ENCODE measurements around the gene SEPTIN11.

The SEPTIN11 gene

DNA sequence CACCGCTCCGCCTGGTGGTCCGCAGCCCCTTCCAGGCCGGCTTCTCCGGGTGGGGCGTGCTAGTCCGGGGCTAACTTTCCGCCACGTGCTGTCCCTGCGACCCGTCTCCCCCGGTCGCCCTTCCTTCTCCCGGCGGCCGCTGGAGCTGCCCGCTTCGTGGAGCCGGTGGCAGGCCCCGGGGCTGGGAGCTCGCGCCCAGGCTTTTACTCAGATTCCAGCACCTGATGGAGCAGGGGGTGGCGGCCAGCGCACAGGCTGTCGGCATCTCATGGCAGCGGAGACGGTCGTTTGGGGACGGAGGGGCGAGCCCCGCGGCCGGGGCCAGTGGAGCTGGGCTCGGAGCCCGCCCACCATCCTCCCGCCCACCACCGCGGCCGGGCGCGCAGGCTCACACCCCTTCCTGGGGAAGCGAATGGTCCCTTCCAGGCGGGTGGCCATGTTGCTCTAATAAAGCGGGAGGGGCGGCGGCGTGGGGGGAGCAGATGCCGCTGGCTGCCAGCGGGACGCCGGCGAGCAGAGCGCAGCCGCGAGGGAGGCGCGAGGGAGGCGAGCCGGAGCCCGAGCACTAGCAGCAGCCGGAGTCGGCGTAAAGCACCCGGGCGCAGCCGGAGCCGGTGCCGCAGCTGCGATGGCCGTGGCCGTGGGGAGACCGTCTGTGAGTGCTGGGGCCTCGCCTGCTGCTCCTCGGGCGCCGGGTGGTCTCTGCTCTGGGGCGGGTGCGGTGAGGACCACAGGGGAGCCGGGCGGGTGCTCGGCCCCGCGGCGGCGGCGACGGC, at the start of gene SEPTIN11:
SEPTIN11 (plus strand) TSS at position 477 of the 776 bp plus-strand sequence; CDS start at position 629, 152 bp downstream.
- peak; percentile 75 for DNase-seq (ENCODE audit: low read depth)

DNA sequence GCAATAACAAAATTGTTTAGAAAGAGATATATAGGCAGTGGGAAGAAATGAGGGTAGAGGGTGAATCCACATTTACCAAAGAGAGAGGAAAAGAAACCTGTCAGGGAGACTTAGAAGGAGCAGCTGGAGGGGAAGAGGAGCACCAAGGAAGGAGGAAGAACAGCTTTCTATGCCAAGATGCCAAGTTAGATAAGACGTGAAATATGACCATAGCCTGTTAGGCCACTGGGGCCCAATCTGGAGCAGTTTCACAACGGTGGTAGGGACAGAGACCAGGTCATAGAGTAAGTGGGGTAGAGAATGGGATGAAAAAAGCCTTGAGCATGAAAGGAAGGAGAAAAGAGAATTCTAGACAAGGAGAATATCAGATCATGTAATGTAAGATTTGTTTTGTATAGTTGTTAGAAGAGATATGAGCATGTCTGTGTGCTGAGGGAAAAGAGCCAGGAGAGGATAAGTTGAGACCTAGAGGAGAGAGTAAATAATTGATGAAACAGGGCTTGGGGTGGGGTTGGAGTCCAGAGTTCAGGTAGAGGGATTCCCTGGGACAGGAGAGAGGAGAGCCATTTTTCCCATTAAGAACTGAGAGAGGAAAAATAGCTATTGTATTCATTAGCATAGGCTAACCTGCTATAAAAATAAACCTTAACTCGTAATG, 47.2 kb upstream of the SEPTIN11 start:
- no peak for DNase-seq (ENCODE audit: low read depth)

DNA sequence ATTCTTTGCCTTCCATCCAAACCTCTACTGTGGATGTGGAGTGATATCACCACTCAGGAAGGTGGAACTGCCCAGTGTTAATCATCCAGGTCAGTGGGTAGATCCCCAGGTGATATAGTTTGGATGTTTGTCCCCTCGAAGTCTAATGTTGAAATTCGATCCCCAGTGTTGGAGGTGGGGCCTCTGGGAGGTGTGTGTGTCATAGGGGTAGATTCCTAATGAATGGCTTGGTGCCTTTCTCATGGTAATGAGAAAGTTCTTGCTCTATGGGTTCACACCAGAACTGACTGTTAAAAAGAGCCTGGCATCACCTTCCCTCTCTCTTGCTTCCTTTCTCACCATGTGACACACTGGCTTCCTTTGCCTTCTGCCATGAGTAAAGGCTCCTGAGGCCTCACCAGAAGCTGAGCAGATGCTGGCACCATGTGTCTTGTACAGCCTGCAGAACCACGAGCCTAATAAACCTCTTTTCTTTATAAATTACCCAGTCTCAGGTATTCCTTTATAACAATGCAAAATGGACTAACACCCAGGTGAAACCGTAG, 44.8 kb upstream of the SEPTIN11 start:
- no peak for DNase-seq (ENCODE audit: low read depth)

DNA sequence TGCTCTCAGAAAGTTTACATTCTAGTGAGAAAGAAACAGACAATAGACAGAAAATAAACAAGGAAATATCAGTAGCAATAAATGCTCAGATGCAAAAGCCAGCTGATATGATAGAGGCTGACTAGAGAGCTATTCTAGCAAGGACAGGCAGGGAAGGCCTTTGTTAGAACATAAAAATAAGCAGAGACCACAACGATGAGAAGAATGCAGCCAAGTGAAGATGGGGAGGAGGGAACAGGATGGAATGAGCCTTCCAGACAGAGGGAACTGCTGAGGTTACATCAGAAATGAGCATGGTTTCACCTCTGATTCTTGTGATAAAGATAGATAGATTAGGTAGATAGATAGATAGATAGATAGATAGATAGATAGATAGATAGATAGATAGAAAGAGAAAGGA, 44.0 kb upstream of the SEPTIN11 start:
- DNase-seq (ENCODE audit: low read depth), result no peak

DNA sequence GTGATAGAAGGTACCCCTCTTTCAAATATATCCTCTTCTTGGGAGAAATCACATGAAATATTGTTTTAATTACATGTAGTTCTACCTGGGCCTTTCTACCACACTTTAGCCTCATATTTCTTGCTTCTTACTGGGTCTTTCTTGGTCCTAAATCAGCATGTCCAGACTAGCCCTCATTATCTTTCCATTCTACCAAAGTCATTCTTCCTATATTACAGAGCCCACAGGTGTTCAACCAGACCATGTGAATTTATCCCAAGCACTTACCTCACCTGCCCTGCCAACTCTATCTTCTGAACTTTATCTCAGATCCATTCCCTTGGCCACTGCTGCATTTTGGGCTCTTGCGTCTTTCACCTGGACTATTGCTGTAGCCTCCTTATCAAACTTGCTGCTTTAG, 39.8 kb upstream of the SEPTIN11 start:
- no peak for DNase-seq (ENCODE audit: low read depth)

DNA sequence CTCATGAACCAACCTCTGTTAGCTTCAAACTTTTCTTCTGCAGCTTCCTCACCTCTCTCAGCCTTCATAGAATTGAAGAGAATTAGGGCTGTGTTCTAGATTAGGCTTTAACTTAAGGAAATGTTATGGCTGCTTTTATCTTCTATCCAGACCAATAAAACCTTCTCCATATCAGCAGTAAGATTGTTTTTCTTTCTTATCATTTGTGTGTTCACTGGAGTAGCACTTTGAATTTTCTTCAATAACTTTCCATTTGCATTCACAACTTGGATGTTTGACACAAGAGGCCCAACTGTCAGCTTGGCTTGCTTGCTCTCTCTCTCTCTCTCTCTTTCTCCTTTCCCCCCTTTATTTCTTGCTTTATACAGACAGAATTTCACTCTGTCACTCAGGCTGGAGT, 28.8 kb upstream of the SEPTIN11 start:
- DNase-seq (ENCODE audit: low read depth), result no peak

DNA sequence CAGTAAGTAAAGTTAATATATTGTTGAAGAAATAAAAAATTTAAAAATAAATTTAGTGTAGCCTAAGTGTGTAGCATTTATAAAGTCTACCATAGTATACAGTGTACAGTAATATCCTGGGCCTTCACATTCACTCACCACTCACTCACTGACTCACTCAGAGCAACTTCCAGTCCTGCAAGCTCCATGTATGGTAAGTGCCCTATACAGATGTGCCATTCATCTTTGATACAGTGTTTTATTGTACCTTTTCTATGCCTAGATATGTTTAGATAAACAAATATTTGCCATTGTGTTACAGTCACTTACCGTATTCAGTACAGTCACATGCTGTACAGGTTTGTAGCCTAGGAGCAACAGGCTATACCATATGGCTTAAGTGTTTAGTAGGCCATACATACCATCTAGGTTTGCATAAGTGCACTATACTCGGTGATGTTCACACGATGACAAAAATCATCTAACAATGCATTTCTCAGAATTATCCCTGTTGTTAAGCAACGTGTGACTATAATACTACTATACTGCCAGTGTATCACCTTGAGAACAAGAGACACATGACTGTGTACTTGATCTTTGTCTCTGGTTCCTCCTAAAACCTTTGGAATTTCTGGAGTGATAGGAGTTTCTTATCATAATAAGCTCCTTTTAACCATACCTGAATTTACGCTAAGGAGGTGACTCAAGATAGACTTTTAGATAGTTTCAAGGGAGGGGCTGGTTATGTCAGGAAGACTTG, 25.8 kb upstream of the SEPTIN11 start:
- no peak for DNase-seq (ENCODE audit: low read depth)

DNA sequence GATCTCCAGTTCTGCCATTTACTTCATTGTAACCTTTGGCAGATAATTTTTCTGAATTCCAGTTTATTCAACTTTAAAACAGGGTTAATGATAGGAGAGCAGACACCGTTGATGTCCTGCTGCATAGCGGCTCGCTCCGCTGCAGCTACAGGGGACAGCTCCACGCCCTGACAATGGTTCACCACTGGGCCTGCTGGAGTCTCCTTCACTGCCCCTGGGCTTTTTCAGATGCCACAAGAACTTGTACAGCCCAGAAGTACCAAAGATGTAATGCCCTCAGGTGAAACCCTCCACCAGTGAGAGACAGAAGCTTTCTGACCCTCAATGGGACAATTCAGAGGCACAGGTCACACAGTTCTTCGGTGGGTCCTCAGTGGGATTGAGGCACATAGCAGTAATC, 22.7 kb upstream of the SEPTIN11 start:
- DNase-seq (ENCODE audit: low read depth), result no peak

DNA sequence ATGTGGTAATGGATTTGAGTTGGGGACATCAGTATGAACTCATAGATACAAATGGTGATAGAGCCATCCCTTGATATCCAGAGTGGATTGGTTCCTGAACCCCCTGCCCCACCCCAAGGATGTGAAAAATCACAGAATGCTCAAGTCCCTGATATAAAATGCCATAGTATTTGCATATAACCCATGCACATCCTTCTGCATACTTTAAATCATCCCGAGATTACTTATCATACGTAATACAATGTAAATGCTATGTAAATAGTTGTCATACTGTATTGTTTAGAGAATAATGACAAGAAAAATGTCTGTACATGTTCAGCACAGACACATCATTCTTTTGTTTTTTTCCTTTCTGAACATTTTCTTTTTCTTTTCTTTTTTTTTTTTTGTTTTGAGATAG, 18.9 kb upstream of the SEPTIN11 start:
- no peak for DNase-seq (ENCODE audit: low read depth)

DNA sequence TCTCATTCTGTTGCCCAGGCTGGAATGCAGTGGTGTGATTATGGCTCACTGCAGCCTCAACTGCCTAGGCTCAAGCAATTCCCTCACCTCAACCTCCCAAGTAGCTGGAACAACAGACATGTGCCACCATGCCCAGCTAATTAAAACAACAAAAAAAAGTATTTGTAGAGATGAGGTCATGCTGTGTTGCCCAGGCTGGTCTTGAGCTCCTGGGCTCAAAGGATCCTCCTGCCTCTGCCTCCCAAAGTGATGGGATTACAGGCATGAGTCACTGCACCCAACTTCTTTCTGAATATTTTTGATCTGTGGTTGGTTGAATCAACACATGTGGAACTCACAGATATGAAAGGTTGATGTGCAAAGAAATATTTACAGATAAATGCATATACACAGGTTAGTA, 18.5 kb upstream of the SEPTIN11 start:
- DNase-seq (ENCODE audit: low read depth), result no peak

DNA sequence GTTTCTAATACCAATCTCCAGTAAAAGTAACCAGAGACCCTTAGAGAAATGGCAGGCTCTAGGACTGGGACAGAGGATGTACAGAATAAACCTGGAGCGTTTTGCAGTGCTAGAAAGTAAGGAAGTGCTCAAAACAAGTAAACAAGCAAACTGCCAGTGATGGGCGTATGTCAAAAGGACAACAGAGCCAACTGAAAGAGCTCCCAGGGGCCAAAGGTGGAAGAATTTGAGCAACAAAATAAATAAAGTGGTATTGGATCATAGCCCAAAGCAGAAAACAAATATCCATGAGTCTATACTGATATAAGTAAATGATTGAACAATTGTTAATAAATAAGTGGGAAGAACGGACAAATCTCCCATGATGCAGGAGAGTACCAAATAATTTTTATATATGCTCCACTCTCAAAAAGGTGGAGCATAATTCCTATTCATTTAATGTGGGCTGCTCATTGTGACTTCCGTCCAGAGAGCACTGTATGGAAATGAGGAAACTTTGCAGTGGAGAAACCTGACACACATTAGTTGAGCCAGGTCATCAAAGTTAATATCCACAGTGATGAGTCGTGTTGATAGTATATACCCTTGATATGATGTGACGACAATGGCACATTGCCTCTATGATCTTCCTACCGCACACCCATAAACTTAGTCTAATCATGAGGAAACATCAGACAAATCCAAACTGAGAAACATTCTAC, 17.8 kb upstream of the SEPTIN11 start:
- DNase-seq (ENCODE audit: low read depth), result no peak

DNA sequence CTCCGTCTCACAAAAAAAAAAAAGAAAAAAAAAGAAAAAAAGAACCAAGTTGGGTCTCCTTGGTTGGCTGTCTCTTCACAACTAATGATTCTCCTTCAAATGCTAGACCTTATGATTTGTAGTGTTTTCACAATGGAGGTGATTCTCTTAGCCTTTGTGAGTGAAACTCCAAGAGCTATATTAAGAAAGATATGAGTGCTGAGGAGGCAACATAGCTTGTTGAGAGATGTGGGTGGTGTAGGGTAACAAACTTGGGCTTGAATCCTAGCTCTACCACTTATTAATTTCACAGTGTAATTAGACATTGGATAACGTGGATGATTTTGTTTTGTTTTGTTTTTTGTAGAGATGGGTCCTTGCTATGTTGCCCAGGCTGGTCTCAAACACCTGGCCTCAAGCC, 10.4 kb upstream of the SEPTIN11 start:
- no peak for DNase-seq (ENCODE audit: low read depth)

DNA sequence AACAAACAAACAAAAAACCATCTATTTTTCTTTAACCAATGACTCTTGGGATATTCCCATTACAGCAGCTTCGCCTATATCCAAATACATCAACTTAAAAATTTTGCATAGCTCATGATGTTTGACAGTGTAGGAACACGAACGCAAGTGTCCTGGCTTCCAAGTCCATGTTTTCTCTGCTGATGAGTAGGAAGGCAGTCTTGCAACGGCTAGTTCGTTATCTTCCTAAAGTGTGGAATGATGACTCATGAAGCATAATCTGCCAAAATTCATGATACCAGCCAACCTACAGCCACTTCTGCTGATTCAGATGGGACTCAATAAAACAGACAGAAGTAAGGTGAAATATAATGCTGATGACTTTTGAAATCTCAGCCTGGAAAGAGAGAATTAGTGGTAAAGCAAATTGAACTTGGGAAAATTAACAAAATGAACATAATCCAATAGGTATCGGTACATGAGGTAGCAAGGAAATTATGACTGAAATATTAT, 6.4 kb upstream of the SEPTIN11 start:
- DNase-seq (ENCODE audit: low read depth), result no peak

DNA sequence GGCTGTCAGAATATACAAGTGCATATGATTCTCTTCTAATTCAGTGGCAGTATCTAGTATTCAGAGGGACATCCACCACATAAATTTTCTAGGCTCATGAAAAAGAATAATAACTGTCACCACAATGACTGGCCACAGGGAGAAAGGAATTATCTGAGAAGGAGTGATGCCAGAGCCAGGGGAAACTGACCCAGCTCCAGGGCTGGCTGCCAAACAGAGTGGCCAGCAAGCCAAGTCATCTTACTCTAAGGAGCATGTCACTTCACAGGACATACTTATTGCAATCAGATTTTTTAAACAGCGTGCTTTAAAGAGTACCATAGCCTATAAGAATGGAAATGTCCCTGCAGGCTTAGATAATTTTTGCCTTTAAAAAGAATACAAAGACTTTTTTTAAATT, 5.8 kb upstream of the SEPTIN11 start:
- no peak for DNase-seq (ENCODE audit: low read depth)

DNA sequence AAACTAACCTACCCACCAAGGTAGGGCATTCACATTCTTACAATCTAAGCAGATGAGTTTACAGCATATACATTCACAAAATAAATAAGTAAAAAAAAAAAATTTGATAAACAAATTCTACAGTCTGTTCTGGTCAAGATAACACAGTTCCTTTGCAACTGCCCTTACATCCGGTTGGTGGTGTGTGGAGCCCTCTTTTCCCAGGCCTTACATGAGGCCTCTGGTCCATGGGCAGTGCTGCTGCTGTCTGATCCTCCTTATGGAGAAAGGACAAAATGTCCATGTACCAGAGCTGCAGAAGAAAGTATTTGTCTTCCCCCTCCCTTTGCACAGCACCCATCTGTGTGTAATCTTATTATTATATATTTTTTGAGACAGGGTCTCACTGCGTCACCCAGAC, 2.2 kb upstream of the SEPTIN11 start:
- DNase-seq (ENCODE audit: low read depth), result no peak

DNA sequence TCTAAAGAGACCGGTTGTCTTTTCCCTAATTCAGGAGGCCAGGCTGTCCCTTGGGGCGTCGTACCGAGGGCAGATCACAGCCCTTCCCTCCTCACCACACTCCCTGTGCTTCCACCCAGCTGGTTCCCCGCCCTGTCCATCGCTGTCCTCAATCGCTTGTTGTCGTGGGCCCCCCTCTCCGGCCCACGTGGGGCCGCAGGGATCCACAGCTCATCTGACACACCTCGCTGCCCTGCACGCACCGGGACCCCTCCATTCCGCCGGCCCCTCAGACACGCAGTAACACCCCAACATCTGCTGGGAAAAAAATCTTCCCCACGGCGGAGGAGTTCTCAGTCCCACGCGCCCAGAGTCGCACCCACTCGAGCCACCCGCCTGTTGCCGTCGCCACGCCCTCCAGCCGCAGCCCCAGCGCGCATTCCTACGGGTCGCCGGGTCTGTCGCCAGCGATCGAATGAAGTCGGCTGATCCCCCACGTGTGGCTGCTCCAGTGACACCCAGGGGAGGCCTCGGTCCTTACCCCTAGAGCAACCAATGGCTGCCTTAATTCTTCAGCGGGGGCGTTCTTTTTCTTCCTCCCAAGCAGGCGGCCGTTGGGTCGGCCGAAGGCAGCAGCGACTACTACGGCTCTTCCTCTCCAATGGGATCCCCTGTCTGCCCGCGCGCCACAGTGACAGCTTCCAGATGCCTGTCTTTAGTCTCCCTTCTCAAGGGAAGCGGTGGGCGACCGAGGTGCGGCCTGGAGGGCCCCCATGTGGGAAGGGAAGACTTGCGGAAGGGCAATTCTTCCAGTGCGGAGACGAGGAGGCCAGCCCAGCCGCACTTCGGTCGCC, 893 bp upstream of the SEPTIN11 start:
- DNase-seq (ENCODE audit: low read depth), result peak; percentile 39

DNA sequence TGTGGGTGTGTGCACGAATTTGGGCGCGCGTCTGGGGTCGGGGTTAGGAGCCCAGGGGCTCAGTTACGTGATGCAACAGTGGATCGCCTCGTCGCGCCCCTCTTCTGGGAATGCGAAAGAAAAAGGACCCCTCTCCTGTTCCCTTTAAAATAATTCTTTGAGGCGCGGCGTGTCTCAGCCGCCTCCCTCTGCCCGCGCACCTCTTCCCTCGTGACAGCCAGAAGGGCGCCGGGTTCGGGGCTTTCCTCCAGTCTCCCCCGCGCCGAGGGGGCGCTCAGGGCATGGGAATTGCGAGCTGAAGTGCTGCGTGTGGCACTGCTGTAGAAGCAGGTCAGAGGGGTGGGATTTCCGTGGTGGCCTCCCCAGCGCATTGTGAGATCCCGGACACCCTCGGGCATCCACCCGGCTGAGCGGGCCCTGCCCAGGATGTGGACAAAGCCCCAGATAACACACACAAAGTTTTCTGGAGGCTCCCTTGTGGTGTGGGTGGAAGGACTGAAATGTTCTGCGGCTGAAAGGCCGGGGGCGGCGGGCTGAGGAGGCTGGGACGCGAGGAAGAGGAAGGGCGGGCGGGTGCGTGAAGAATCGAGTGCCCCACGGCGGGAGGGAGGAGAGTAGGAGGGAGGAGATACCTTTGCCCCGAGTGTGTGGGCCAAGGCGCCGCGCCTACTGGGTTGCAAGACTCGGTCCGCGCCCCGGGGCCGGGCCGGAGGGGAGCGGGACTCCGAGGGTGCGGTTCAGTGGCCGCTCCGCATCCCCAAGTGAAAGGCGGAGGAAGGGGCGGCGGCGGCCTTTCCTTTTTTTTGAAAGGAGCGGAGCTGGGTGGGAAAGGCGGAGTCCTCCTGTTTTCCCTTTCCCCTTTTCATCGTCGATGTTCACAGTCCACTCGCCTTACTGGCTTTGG, 752 bp downstream of the SEPTIN11 start:
- peak; percentile 30 for DNase-seq (ENCODE audit: low read depth)

DNA sequence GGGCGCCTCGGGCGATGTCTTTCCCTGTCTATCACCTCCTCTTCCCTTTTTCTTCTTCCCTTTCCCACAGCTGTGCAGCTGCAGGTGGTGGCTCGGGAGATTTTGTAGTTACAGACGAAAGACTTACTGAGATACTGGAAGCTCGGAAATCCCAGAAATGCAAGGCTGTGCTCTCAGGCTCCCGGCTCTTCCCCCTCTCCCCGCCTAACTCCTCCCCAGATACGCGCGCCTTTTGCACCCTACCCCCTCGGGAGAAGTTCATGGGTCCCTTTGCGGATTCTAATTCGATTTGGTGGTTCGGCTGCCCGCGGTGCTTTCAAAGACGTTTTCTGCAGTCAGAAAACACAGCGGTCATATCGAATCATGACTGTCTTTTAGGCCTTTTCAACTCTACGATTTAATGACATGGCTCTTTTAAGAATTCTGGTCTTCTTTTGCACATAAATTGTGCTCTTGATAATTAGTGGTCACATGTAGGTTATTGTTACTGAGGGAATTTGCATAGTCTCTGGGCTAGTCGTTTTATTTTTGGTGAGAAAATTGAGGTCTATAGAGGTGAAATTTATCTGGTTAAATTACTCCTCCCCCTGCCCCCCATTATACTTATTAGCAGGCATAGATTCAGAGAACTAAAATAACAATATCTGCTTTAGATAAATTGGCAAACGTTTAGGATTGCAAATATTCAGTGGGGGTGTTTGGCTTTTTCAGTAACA, 1.6 kb downstream of the SEPTIN11 start:
- no peak for DNase-seq (ENCODE audit: low read depth)

DNA sequence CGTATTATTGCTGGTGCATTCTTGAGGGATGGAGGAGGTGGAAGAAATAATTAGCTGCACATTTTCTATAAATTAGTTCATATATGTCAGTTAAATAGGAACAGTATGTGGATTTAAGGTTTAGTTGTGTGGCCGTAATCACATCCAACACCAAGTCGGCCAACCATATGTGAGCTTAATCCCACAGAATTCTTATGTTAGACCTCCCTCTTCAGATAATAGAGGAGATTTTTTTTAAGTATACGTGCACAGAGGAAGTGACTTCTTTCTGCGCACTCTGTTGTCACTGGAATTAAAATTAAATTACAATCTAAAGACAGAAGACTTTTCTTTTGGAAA, 2.1 kb downstream of the SEPTIN11 start:
- no peak for DNase-seq (ENCODE audit: low read depth)

Measured in activated gamma-delta T cell treated with anti-CD3 and anti-CD28 coated beads, Interleukin-2, amount 50 U/mL, for 16 hours (primary cell).